SK-MEL-5 (cell line): ENCODE data around the gene TNNI2. TPM values are rescaled to one million over a fixed set of nuclear protein-coding genes. Genes with fewer than 3 reads are reported as not detected.
"Not testable (repeated sequence)": the region's sequence is repeated elsewhere in the genome, so short reads cannot be mapped to it uniquely, and the experiment has no call there.

Source experiments
- DNase-seq: peaks from one replicate; pipeline ENCODE4 v3.0.0-alpha.2; 2016; ENCODE audit warnings: low read depth, low spot score
- in situ Hi-C: cut with HindIII; loops from 2 replicates; pipeline ENCODE4 v1.10.0; 2016; ENCODE audit warnings: low sequenced_read_pairs, high pct_unique_total_duplicates, low pct_unique_long_range_greater_than_20kb
- polyA plus RNA-seq, 2 experiments: library from polyadenylated mRNA; depleted of rRNA; stranded (reverse); fragments of >200 nt; gene quantifications; 2 replicates each; pipeline ENCODE4 v1.2.3, GENCODE V29; 2015
- total RNA-seq: library from RNA; depleted of rRNA; stranded (reverse); fragments of >200 nt; shearing (Covaris generic); gene quantifications from 2 replicates; pipeline ENCODE4 v1.2.3, GENCODE V29; 2014; rRNA removed

The TNNI2 gene
- total RNA-seq = not detected in 2 replicates
- polyA plus RNA-seq (2015; cell fraction: cytosol; rRNA removed) = not detected in 2 replicates
- polyA plus RNA-seq (2015; cell fraction: nucleus; rRNA removed) = not detected in 2 replicates

DNA sequence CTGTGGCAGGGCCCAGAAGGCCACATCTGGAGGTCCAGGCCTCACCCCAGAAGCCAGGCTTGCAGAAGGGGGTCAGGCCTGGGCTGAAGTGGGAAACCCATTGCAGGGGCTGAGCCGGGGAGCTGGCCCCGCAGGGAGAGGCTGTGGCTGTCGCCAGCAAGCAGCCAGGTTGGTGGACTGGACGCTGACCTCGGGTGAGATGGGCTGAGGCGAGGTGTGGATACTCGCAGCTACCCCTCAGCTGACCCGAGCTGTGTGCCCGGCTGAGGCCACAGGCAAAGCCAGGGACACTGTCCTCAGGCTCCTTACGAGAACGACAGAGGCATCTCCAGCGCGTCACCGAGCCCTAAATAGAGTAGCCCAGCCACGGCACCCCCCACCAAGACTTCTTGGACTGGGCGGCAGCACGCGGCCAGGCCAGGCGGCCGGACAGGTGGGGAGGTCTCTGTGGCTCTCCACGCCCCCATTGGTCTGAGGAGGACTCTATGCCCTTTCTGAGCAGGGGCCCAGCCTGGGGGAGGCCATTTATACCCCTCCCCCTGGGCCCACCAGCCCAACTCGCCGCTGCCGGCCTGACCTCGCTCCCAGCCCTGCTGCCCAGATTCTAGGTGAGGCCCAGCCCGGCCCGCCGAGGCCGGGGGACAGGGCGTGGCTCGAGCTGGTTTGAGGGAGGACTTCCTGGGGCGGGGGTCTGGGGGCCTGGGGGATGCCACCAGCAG, at the start of gene TNNI2:
TNNI2 (plus strand) TSS at position 556 of the 719 bp plus-strand sequence. CDS start 716 bp downstream, outside the sequence.
- in situ Hi-C loops = no loop called here
- DNase-seq = no peak

- no peak for DNase-seq
- in situ Hi-C loops = no loop called here
Measured at GRCh38 chr11:1791912-1792311, 46.9 kb upstream of the TNNI2 start.

- in situ Hi-C loops = no loop called here
- DNase-seq = no peak
Measured at GRCh38 chr11:1792461-1792860, 46.3 kb upstream of the TNNI2 start.

GRCh38 chr11:1793081-1793480, 45.7 kb upstream of the TNNI2 start:
- no peak for DNase-seq
- in situ Hi-C loops = no loop called here

DNA sequence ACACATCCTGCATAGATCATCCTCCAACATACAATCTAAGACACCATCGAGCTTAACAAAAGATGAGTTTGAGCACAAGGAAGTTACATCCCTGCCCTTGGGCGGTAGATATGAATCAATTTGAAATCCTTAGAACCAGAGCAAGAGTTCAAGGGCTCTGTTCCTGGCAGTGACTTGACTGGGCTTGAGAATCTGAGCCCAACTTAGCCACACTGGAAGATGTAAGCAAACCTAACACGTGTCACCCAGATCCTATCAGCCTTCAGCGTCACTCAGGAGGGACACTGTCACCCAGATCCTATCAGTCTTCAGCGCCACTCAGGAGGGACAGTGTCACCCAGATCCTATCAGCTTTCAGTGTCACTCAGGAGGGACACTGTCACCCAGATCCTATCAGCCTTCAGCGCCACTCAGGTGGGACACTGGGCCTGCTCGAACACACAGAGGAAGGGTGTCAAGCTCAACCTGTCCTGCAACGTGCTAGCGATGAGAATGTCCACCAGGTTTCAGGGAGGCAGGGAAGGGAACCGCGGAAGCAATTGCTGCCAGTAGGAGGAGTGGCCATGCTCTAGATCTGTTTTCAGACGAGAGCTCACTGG, 42.3 kb upstream of the TNNI2 start:
- in situ Hi-C loops = no loop called here
- DNase-seq = no peak

- in situ Hi-C loops = no loop called here
- DNase-seq = no peak
Measured at GRCh38 chr11:1797391-1798125, 41.2 kb upstream of the TNNI2 start.

DNA sequence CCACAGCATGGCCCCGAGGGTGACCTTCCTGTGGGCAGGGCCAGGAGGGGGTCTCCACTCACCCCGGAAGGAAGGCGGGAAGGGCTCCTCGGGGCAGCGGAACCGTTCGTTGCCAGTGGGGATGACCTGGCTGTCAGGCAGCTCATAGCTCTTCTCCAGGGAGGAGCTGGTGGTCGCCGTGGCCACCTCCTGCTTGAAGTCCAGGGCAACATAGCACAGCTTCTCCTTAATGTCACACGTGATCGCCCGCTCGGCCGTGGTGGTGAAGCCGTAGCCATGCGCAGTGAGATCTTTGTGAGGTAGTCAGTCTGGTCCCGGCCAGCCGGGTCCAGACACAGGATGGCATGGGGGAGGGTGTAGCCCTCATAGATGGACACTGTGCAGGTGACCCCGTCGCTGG, 35.5 kb upstream of the TNNI2 start:
- no peak for DNase-seq
- in situ Hi-C loops = no loop called here

GRCh38 chr11:1803835-1804519, 34.8 kb upstream of the TNNI2 start:
- DNase-seq, in situ Hi-C loops: not testable (repeated sequence)

DNA sequence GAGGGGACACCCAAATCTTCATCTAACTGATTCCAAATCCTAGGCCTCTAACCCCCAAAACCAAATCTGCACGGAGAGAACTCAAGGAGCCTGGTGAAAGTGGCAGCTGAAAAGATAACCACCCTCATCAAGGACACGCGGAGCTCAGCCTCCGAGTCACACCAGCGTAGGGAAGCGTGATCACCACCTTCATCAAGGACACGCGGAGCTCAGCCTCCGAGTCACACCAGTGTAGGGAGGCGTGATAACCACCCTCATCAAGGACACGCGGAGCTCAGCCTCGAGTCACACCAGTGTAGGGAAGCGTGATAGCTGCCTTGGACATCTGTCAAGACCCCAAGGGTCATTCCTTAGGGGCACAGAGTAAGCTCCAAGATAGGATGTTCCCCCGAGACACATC, 33.3 kb upstream of the TNNI2 start:
- DNase-seq = no peak
- in situ Hi-C loops = no loop called here

DNA sequence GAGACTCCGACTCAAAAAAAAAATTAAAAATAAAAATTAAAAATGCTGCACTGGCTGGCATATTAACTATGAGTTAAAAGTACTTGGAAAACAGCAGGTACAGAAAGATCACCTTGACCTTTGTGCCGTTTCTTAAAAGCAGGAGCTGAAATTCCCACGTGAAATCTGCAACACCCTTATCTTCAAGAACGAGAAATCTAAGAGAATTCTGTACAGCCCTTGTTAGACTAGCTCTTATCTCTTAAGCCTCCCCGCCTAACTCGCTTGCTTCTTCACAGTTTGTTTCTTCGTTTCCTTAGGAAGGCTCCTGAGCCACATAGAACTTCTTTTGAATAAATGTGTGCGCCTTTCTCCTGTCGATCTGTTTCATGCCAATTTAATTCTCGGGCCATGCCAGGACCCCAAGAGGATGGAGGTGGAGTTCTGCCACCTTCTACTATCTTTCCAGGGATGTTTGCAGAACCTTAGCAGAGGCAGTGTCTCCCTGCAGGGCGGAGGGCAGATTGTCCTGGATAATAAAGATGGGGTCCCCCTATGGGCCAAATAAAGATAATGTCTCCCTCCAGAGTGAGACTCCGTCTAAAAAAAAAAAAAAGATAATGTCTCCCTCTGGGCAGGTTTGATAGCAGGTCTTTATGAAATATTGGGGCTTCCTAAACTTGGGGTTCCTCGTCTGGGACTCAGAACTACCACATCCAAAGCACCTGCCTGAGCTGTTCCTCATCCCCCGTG, 31.4 kb upstream of the TNNI2 start:
- DNase-seq = no peak
- in situ Hi-C loops = no loop called here

DNA sequence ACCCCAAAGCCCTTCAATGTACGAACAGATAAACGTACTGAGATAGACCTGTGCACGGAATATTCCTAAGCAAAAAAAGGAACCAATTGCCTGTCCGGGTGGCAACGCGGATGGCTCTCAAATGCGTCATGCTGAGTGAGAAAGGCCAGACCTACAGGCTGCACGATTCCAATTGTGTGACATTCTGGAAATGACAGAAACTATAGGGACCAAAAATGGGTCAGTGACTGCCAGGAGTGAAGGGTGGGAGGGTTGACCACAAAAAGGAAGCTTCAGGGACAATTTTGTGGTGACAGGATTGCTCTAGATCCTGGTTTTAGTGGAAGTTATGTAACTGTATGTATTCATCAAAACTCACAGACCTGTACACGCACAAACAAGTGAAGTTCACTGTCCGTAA, 28.0 kb upstream of the TNNI2 start:
- DNase-seq = no peak
- in situ Hi-C loops = no loop called here

GRCh38 chr11:1812274-1812673, 26.5 kb upstream of the TNNI2 start:
- in situ Hi-C loops = no loop called here
- no peak for DNase-seq

DNA sequence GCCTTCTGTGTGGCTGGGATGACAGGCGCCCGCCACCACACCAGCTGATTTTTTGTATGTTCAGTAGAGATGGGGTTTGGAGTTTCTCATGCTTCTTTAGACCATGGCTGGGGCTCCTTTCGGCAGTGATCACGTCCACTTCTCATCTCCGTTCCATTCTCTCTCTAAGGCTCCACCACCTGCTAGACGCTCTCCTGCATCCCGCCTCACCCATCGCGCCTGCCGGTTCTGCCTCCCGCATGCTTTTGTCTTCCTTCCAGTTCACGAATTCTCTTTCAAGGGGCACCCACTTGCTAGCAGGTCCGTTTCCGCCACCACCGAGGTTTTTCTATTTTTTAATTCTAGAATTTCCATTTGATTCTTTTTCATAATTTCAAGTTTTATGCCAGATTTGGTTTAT, 26.0 kb upstream of the TNNI2 start:
- in situ Hi-C loops = no loop called here
- DNase-seq = no peak

- in situ Hi-C loops, DNase-seq: not testable (repeated sequence)
Measured at GRCh38 chr11:1813356-1813755, 25.4 kb upstream of the TNNI2 start.

GRCh38 chr11:1814691-1815090, 24.1 kb upstream of the TNNI2 start:
- DNase-seq = no peak
- in situ Hi-C loops = no loop called here

- in situ Hi-C loops = no loop called here
- no peak for DNase-seq
Measured at GRCh38 chr11:1815311-1815710, 23.5 kb upstream of the TNNI2 start.

GRCh38 chr11:1815751-1816150, 23.0 kb upstream of the TNNI2 start:
- no peak for DNase-seq
- in situ Hi-C loops = no loop called here
